ENCODE measurements around the gene NAA35.
"Not testable (repeated sequence)": the region's sequence is repeated elsewhere in the genome, so short reads cannot be mapped to it uniquely, and the experiment has no call there.

The NAA35 gene

DNA sequence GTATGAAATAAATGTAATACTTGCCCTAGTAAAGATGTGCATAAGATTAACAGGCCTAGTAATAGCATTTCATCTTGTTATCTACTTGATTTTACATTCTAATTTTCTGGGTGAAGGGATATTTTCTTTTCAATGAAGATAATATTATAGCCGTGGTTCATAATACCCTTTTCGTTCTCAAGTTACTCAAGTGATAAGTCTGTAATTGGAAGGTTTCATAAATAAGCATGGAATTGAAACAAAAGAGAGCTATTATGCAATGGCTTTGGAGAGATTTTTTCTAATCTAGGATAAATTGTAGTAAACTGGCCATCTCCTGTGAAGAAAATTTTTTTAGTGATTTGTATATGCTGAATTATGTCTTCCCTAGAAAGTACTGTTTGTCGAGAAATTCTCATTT lies 19.0 kb downstream of the NAA35 start:
- H3K4me3 ChIP-seq (ENCODE audit: low read length): no peak overlapping the region
- H3K9ac ChIP-seq (ENCODE audit: low read length): no peak overlapping the region
- H3K27me3 ChIP-seq (ENCODE audit: control insufficient read depth, insufficient read depth, low read length): no peaks in the 10 kb centered on the region
- H3K9me3 ChIP-seq (ENCODE audit: control insufficient read depth, low read length): no peaks in the 10 kb centered on the region
- peaks cover 9% of the 10 kb centered on the region for H3K4me1 ChIP-seq (ENCODE audit: control insufficient read depth, insufficient read depth, low read length)
- H3K36me3 ChIP-seq (ENCODE audit: control insufficient read depth, insufficient read depth, low read length): no peaks in the 10 kb centered on the region

DNA sequence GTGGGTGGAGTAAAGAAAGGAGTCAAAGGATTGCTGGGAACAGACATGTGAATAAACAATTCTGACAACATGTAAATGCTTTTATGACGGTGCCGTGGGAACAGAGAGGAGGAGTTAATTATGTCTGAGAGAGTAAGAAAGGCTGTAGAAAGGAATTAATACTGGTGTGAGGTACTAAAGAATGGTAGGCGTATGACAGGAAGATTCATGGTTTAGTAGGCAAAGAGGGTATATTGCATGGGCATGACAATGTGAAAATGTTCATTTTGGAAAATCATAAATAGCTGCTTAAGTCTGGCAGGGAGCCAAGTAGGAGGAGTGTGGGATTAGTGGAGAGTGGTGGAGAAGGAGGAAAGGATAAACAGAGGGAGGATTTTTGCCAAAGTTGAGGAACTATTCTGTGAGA lies 19.7 kb downstream of the NAA35 start:
- Histone ChIP-seq H3K9me3 (ENCODE audit: control insufficient read depth, low read length) (no peaks in the 10 kb centered on the region), H3K36me3 (ENCODE audit: control insufficient read depth, insufficient read depth, low read length) (no peaks in the 10 kb centered on the region), H3K9ac (ENCODE audit: low read length) (no peak overlapping the region), H3K4me1 (ENCODE audit: control insufficient read depth, insufficient read depth, low read length) (peaks cover 9% of the 10 kb centered on the region), H3K27me3 (ENCODE audit: control insufficient read depth, insufficient read depth, low read length) (no peaks in the 10 kb centered on the region), H3K4me3 (ENCODE audit: low read length) (no peak overlapping the region)

DNA sequence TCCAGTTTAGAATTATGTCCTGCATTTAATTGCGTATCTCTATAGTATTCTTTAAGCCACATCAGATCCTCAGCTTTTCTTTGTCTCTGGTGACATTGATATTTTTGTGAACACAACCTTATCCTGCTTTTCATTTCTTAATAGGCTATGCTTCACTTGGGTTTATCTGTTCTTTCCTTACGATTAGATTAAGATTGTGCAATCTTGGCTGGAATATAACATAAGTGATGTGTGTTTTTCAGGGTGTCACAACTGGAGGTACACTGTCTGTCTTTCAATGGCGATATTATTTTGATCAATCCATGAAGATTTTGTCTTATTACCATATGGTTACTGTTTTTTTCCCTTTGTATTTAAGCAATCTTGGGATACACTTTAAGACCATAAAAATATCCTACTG lies 23.6 kb downstream of the NAA35 start:
- Histone ChIP-seq H3K9ac (ENCODE audit: low read length) (no peak overlapping the region), H3K36me3 (ENCODE audit: control insufficient read depth, insufficient read depth, low read length) (peaks cover 5% of the 10 kb centered on the region), H3K27me3 (ENCODE audit: control insufficient read depth, insufficient read depth, low read length) (no peaks in the 10 kb centered on the region)

DNA sequence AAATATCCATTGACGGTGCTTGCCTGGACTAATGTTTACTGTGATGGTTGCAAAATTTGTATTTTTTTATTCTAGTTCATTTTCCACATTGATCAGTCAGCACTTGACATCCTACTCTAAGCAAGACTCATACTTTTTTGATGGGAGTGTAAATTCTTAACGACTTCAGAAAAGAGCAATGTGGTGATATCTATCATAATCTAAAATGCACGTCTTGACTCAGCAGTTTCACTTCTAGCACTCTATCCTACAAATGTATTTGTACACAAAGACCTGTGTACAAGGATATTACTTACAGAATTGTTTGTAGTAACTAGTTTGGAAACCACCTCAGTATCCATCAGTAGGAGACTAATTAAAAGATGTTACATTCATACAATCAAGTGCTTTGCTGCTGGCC lies 24.0 kb downstream of the NAA35 start:
- Histone ChIP-seq H3K9me3 (ENCODE audit: control insufficient read depth, low read length) (no peaks in the 10 kb centered on the region), H3K4me3 (ENCODE audit: low read length) (no peak overlapping the region), H3K27me3 (ENCODE audit: control insufficient read depth, insufficient read depth, low read length) (no peaks in the 10 kb centered on the region), H3K4me1 (ENCODE audit: control insufficient read depth, insufficient read depth, low read length) (peaks cover 9% of the 10 kb centered on the region), H3K36me3 (ENCODE audit: control insufficient read depth, insufficient read depth, low read length) (peaks cover 5% of the 10 kb centered on the region), H3K9ac (ENCODE audit: low read length) (no peak overlapping the region)

More for the DNA sequence above, 23.6 kb downstream of the NAA35 start:
- H3K9me3 ChIP-seq (ENCODE audit: control insufficient read depth, low read length): no peaks in the 10 kb centered on the region
- no peak overlapping the region for H3K4me3 ChIP-seq (ENCODE audit: low read length)
- H3K4me1 ChIP-seq (ENCODE audit: control insufficient read depth, insufficient read depth, low read length): peaks cover 9% of the 10 kb centered on the region

DNA sequence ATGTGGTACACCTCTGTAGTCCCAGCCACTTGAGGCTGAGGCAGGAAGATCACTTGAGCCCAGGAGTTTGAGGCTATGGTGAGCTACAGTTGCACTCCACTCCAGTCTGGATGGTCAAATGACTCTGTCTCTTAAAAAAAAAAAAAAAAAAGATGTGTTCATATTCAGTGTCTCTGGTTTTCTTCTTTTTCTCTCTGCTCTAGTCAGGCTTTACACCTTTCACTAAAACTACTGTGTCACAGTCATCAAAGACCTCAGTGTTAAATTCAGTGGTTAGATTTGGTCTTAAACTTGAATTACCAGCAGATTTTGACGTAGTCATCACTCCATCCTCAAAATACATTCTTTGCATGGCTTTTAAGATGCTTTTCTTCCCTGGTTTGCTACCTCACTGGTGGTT lies 28.8 kb downstream of the NAA35 start:
- Histone ChIP-seq H3K9ac (ENCODE audit: low read length) (no peak overlapping the region), H3K9me3 (ENCODE audit: control insufficient read depth, low read length) (no peaks in the 10 kb centered on the region), H3K36me3 (ENCODE audit: control insufficient read depth, insufficient read depth, low read length) (peaks cover 5% of the 10 kb centered on the region), H3K27me3 (ENCODE audit: control insufficient read depth, insufficient read depth, low read length) (no peaks in the 10 kb centered on the region), H3K4me1 (ENCODE audit: control insufficient read depth, insufficient read depth, low read length) (no peaks in the 10 kb centered on the region), H3K4me3 (ENCODE audit: low read length) (no peak overlapping the region)

DNA sequence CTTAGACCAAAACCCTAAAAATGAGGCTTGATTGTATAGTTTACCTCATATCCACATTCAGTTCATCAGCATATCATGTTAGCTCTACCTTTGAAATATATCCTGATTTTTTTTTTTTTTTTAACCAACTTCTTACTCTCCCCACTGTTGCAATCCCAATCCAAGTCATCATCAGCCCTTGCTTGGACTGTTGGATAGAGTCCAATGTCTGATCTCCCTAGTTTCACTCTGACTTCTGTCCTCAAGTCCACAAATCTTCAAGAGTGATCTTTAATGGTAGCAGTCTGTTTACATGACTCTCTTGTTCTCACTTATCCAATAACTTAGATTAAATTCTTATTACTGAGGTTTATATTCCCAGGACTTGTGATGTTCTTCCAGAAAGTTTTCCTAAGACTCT lies 30.8 kb downstream of the NAA35 start:
- H3K27me3 ChIP-seq (ENCODE audit: control insufficient read depth, insufficient read depth, low read length): no peaks in the 10 kb centered on the region
- H3K9me3 ChIP-seq (ENCODE audit: control insufficient read depth, low read length): no peaks in the 10 kb centered on the region
- H3K4me3 ChIP-seq (ENCODE audit: low read length): no peak overlapping the region
- no peak overlapping the region for H3K9ac ChIP-seq (ENCODE audit: low read length)
- H3K4me1 ChIP-seq (ENCODE audit: control insufficient read depth, insufficient read depth, low read length): no peaks in the 10 kb centered on the region
- peaks cover 5% of the 10 kb centered on the region for H3K36me3 ChIP-seq (ENCODE audit: control insufficient read depth, insufficient read depth, low read length)

DNA sequence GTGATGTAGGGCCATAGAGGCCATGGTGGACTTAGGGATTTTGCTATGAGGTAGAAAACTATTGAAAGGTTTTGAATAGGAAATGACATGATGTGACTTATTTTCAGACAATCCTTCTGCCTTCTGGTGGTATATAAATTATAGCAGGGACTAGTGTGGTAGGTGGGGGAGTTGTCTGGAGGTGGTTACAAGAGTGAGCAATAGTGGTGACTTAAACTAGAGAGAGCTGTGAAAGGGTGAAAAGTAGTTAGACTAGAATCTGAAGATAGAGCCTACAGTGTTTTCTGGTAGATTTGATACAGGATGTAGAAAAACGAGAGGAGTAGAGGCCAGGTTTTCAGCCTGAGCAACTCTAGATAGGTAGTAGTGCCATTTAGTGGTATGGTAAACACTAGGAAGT lies 32.3 kb downstream of the NAA35 start:
- Histone ChIP-seq H3K9me3 (ENCODE audit: control insufficient read depth, low read length) (no peaks in the 10 kb centered on the region), H3K27me3 (ENCODE audit: control insufficient read depth, insufficient read depth, low read length) (no peaks in the 10 kb centered on the region), H3K36me3 (ENCODE audit: control insufficient read depth, insufficient read depth, low read length) (peaks cover 5% of the 10 kb centered on the region), H3K9ac (ENCODE audit: low read length) (no peak overlapping the region), H3K4me1 (ENCODE audit: control insufficient read depth, insufficient read depth, low read length) (no peaks in the 10 kb centered on the region), H3K4me3 (ENCODE audit: low read length) (no peak overlapping the region)

DNA sequence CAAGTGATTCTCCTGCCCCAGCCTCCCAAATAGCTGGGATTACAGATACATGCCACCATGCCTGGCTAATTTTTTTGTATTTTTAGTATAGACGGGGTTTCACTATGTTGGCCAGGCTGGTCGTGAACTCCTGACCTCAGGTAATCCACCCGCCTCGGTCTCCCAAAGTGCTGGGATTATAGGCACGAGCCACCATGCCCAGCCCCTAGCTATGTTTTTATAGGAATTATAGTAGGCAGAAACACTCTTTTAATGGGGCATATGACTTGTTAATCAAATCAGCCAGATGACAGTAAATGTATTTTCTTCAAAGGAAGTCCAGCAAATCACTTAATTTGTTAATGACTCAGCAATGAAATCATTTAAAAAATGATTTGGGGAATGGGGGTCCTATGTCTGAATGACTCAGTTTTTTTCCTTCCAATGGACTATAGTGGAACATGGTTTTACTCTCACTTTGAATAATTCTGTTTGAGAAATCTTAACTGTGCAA lies 33.2 kb downstream of the NAA35 start:
- H3K9ac ChIP-seq (ENCODE audit: low read length); H3K4me3 ChIP-seq (ENCODE audit: low read length); H3K27me3 ChIP-seq (ENCODE audit: control insufficient read depth, insufficient read depth, low read length); H3K4me1 ChIP-seq (ENCODE audit: control insufficient read depth, insufficient read depth, low read length); H3K9me3 ChIP-seq (ENCODE audit: control insufficient read depth, low read length); H3K36me3 ChIP-seq (ENCODE audit: control insufficient read depth, insufficient read depth, low read length): not testable (repeated sequence)

DNA sequence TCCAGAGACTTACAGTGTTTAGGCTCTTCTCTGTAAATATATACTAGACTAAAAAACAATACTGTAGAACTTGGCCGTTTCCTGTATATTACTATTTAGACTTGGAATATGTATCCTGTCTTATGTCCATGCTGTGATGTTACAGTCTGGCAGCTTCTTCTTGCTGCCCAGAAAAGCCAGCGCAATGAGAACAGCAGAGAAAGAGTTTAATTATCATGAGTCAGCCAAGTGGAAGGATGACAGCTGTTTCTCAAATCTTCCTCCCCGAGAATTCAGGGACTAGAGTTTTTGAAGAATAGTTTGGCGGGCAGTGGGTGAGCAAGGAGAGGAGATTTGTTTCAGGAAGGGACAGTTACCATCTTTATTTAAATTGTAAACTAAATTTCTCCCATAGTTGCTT lies 37.5 kb downstream of the NAA35 start:
- H3K27me3 ChIP-seq (ENCODE audit: control insufficient read depth, insufficient read depth, low read length): no peaks in the 10 kb centered on the region
- H3K36me3 ChIP-seq (ENCODE audit: control insufficient read depth, insufficient read depth, low read length): peaks cover 5% of the 10 kb centered on the region
- no peaks in the 10 kb centered on the region for H3K9me3 ChIP-seq (ENCODE audit: control insufficient read depth, low read length)

DNA sequence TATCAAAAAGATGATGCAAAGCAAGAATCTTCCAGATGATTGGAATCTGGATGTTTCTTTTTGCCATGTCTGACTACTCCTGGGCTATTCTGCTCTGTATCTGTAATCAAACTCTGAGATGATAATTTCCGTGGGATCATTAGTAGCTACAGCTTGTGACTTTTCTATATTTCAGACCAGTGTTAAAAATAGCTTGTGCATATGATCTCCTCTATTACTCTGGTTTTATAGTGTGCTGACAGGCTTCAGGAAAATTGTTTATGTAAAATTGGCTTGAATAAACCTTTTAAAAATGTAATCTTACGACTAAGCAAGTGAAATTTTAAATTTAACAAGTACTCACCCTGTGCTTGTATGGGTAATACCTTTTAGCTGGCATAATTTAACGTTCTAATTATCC lies 40.4 kb downstream of the NAA35 start:
- Histone ChIP-seq H3K36me3 (ENCODE audit: control insufficient read depth, insufficient read depth, low read length) (peaks cover 5% of the 10 kb centered on the region), H3K9ac (ENCODE audit: low read length) (no peak overlapping the region), H3K4me1 (ENCODE audit: control insufficient read depth, insufficient read depth, low read length) (no peaks in the 10 kb centered on the region), H3K4me3 (ENCODE audit: low read length) (no peak overlapping the region), H3K9me3 (ENCODE audit: control insufficient read depth, low read length) (no peaks in the 10 kb centered on the region), H3K27me3 (ENCODE audit: control insufficient read depth, insufficient read depth, low read length) (no peaks in the 10 kb centered on the region)

More for the DNA sequence above, 37.5 kb downstream of the NAA35 start:
- no peak overlapping the region for H3K9ac ChIP-seq (ENCODE audit: low read length)
- H3K4me3 ChIP-seq (ENCODE audit: low read length): no peak overlapping the region
- H3K4me1 ChIP-seq (ENCODE audit: control insufficient read depth, insufficient read depth, low read length): no peaks in the 10 kb centered on the region

DNA sequence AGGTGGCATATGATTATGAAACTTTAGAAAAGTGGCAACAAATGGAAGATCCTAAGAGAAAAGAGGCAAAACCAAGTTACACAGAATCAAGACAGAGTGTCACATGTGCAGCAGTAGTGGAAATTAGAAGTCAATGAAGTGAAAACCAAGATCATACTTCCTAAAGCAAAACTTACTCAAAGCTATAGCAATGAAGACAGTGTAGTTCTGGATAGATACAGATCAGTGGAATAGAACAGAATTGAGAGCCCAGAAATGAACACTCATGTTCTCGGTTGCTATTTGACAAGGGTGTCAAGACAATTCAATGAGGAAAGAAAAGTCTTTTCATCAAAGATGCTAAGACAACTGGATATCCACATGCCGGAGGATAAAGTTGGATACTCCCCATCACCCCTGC lies 43.5 kb downstream of the NAA35 start:
- H3K4me1 ChIP-seq (ENCODE audit: control insufficient read depth, insufficient read depth, low read length): no peaks in the 10 kb centered on the region
- no peak overlapping the region for H3K9ac ChIP-seq (ENCODE audit: low read length)
- H3K9me3 ChIP-seq (ENCODE audit: control insufficient read depth, low read length): no peaks in the 10 kb centered on the region
- no peak overlapping the region for H3K4me3 ChIP-seq (ENCODE audit: low read length)
- peaks cover 5% of the 10 kb centered on the region for H3K36me3 ChIP-seq (ENCODE audit: control insufficient read depth, insufficient read depth, low read length)
- H3K27me3 ChIP-seq (ENCODE audit: control insufficient read depth, insufficient read depth, low read length): no peaks in the 10 kb centered on the region

DNA sequence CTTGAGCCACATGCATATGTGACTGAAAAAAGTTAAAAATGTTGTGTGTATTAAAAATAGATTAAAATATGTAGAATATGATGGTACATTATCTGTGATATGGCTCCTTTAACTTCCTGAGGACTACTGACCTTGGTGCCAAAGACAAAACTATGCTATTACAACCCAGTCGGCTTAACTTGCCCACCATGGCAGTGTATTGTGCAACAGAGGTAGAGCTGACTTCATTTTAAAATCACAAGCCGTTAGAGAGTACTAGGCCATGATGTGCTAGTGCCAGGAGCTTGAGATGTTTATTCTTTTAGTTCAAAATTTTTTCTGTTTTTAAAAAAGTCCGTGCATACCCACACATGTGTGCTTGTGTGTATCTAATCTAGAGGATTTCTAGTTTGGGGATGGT lies 46.3 kb downstream of the NAA35 start:
- Histone ChIP-seq H3K9ac (ENCODE audit: low read length) (no peak overlapping the region), H3K4me1 (ENCODE audit: control insufficient read depth, insufficient read depth, low read length) (no peaks in the 10 kb centered on the region)

DNA sequence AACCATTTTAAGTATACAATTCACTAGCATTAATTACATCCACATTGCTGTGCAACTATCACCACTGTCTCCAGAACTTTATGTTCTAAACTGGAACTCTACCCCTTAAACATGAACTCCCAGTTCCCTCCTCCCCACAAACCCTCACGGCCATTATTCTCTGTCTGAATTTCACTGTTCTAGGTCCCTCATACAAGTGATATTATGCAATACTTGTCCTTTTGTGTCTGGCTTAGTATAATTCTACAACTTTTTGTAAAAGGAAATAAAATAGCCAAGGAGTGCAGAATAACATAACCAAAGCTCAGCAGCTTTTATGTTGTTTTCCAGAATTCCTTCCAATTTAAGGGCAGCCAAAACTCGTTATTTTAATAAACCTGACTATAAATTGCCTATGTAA lies 53.2 kb downstream of the NAA35 start:
- Histone ChIP-seq H3K9ac (ENCODE audit: low read length) (no peak overlapping the region), H3K36me3 (ENCODE audit: control insufficient read depth, insufficient read depth, low read length) (no peaks in the 10 kb centered on the region), H3K4me3 (ENCODE audit: low read length) (no peak overlapping the region), H3K4me1 (ENCODE audit: control insufficient read depth, insufficient read depth, low read length) (no peaks in the 10 kb centered on the region), H3K27me3 (ENCODE audit: control insufficient read depth, insufficient read depth, low read length) (no peaks in the 10 kb centered on the region), H3K9me3 (ENCODE audit: control insufficient read depth, low read length) (no peaks in the 10 kb centered on the region)

More for the DNA sequence above, 46.3 kb downstream of the NAA35 start:
- Histone ChIP-seq H3K9me3 (ENCODE audit: control insufficient read depth, low read length) (no peaks in the 10 kb centered on the region), H3K4me3 (ENCODE audit: low read length) (no peak overlapping the region), H3K36me3 (ENCODE audit: control insufficient read depth, insufficient read depth, low read length) (peaks cover 5% of the 10 kb centered on the region), H3K27me3 (ENCODE audit: control insufficient read depth, insufficient read depth, low read length) (no peaks in the 10 kb centered on the region)
